Right atrium auricular region (tissue), 2 donors: ENCODE results near the gene ANKRD23. TPM values are rescaled to one million over a fixed set of nuclear protein-coding genes. Genes with fewer than 3 reads are reported as not detected.

ENCODE experiments used
- DNase-seq: peaks from one replicate; pipeline ENCODE4 v3.0.0-alpha.2; 2019; ENCODE audit warnings: low spot score
- H3K27ac ChIP-seq, 2 donors: fragments of 200-600 bp; sonication (generic); 1 replicate in 1 of 2; 2 replicates in 1 of 2; pipeline ENCODE4 v1.5.1; 2016 to 2019
- H3K27me3 ChIP-seq, 2 donors: fragments of 200-600 bp; sonication (generic); one replicate each; pipeline versions ENCODE4 v1.5.1 to v1.6.0; 2017 to 2019
- H3K36me3 ChIP-seq: fragments of 200-600 bp; sonication (generic); one replicate; pipeline ENCODE4 v1.5.1; 2016
- H3K4me1 ChIP-seq, 2 donors: fragments of 200-600 bp; sonication (generic); one replicate each; pipeline versions ENCODE4 v1.5.1 to v1.6.0; 2017 to 2019
- H3K4me3 ChIP-seq, 2 donors: fragments of 200-600 bp; sonication (generic); 1 replicate in 1 of 2; 2 replicates in 1 of 2; pipeline ENCODE4 v1.5.1; 2017 to 2019; ENCODE audit warnings: mild to moderate bottlenecking in 1 of 2, moderate library complexity in 1 of 2
- H3K9me3 ChIP-seq, 2 donors: fragments of 200-600 bp; sonication (generic); one replicate each; pipeline ENCODE4 v1.5.1; 2019
- total RNA-seq, 2 donors: library from RNA; depleted of rRNA; stranded (reverse); fragments of >200 nt; gene quantifications; one replicate each; pipeline ENCODE4 v1.1.0, GENCODE V29; 2016
- TF ChIP-seq, protein P1 (sequence below), 2 donors: fragments of 200-600 bp; sonication (generic); IDR thresholded peaks; one replicate each; pipeline ENCODE4 v1.5.1; 2019; ENCODE audit warnings: antibody characterized with exemption in 2 of 2

The ANKRD23 gene
- total RNA-seq, 2 donors from 2014 or later: 9.3 to 23.0 TPM

DNA sequence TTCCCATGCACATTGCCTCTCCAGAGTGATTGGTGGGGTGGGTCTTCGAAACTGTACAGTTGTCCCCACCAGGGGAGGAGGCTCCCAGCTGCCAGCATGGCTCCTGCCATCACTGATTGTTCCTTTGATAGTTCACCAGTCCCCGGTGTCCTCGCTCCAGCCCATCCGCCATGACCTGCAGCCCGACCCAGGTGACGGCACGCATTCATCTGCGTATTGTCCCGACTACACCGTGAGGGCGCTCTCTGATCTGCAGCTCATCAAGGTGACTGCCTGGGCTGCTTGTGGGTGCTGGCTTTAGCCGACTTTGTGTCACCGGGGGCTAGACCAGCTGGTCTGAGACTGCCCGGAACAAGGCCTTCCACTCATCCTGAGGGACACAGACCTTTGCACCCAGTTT lies 15.4 kb downstream of the ANKRD23 start:
- no peak overlapping the region for H3K4me3 ChIP-seq
- peaks cover 83% of the 10 kb centered on the region for H3K36me3 ChIP-seq
- no peak for DNase-seq
- H3K27me3 ChIP-seq: no peaks in the 10 kb centered on the region
- no peak overlapping the region for H3K27ac ChIP-seq
- H3K4me1 ChIP-seq: peaks cover 0 to 29% of the 10 kb centered on the region in 2 donors
- TF ChIP-seq, protein P1, sequence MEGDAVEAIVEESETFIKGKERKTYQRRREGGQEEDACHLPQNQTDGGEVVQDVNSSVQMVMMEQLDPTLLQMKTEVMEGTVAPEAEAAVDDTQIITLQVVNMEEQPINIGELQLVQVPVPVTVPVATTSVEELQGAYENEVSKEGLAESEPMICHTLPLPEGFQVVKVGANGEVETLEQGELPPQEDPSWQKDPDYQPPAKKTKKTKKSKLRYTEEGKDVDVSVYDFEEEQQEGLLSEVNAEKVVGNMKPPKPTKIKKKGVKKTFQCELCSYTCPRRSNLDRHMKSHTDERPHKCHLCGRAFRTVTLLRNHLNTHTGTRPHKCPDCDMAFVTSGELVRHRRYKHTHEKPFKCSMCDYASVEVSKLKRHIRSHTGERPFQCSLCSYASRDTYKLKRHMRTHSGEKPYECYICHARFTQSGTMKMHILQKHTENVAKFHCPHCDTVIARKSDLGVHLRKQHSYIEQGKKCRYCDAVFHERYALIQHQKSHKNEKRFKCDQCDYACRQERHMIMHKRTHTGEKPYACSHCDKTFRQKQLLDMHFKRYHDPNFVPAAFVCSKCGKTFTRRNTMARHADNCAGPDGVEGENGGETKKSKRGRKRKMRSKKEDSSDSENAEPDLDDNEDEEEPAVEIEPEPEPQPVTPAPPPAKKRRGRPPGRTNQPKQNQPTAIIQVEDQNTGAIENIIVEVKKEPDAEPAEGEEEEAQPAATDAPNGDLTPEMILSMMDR (IDR thresholded peaks at IDR 0.05): no peak
- no peaks in the 10 kb centered on the region for H3K9me3 ChIP-seq

GRCh38 chr2:96826546-96827278 lies 17.1 kb downstream of the ANKRD23 start:
- no peaks in the 10 kb centered on the region for H3K9me3 ChIP-seq
- H3K27me3 ChIP-seq: no peaks in the 10 kb centered on the region
- H3K36me3 ChIP-seq: peaks cover 68% of the 10 kb centered on the region
- TF ChIP-seq, protein P1 (IDR thresholded peaks at IDR 0.05): no peak
- no peak overlapping the region for H3K4me3 ChIP-seq
- no peak overlapping the region for H3K27ac ChIP-seq
- DNase-seq: no peak
- peaks cover 0 to 24% of the 10 kb centered on the region in 2 donors for H3K4me1 ChIP-seq

GRCh38 chr2:96825057-96825456 lies 18.8 kb downstream of the ANKRD23 start:
- H3K4me3 ChIP-seq: no peak overlapping the region
- H3K27me3 ChIP-seq: no peaks in the 10 kb centered on the region
- TF ChIP-seq, protein P1 (IDR thresholded peaks at IDR 0.05): no peak
- H3K27ac ChIP-seq: no peak overlapping the region
- peaks cover 53% of the 10 kb centered on the region for H3K36me3 ChIP-seq
- no peak for DNase-seq
- H3K4me1 ChIP-seq: peaks cover 0 to 37% of the 10 kb centered on the region in 2 donors
- H3K9me3 ChIP-seq: no peaks in the 10 kb centered on the region

DNA sequence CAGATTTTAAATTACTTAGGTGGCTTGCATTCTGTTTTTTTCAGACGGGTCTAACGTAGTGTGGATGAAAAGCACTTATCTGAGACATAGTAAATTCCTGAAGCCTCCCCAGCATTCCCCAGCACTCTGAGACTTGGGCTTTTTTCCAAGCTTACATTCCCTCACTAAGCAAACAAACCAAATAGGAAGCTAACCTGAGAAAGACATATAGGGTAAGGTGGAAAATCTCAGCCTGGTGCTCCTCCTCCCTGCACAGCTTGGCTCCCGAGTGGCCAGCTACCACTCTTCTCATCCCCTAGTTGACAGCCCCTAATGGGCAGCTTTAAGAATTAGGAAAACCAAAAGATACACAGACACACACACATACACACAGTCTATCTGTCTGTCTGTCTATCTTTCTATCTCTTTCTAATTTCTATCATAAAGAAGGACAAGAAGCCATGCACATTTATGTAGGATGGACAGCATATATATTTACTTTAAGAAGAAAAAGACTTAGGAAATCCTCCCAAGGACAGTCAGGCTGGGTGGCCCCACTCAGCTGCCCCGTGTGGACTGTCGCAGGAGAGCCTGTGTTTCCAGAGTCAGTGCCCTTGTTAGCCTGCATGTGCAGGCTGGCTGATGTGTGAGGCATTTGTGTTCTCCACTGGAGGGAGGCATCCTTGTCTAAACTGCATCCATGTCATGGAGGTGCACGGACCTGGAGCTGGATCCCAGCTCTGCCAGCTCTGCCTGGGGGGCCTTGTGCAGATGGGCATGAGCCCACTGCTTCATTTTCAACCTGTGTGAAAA lies 19.5 kb downstream of the ANKRD23 start:
- H3K27ac ChIP-seq: no peak overlapping the region

GRCh38 chr2:96823198-96823597 lies 20.6 kb downstream of the ANKRD23 start:
- Histone ChIP-seq H3K27ac (no peak overlapping the region), H3K27me3 (no peaks in the 10 kb centered on the region), H3K9me3 (no peaks in the 10 kb centered on the region), H3K4me1 (peaks cover 0 to 56% of the 10 kb centered on the region in 2 donors), H3K36me3 (peaks cover 36% of the 10 kb centered on the region), H3K4me3 (no peak overlapping the region)
- TF ChIP-seq, protein P1 (IDR thresholded peaks at IDR 0.05): no peak
- no peak for DNase-seq

More for the DNA sequence above, 19.5 kb downstream of the ANKRD23 start:
- Histone ChIP-seq H3K4me3 (no peak overlapping the region), H3K27me3 (no peaks in the 10 kb centered on the region), H3K4me1 (peaks cover 0 to 45% of the 10 kb centered on the region in 2 donors), H3K36me3 (peaks cover 46% of the 10 kb centered on the region), H3K9me3 (no peaks in the 10 kb centered on the region)
- TF ChIP-seq, protein P1 (IDR thresholded peaks at IDR 0.05): no peak
- no peak for DNase-seq
